ENCODE results near the gene WDR35.

Gene WDR35

GRCh38 chr2:19866771-19867170 is 123.1 kb downstream of the WDR35 start:
- DNase-seq, result no peak

- no peak for DNase-seq
Measured at GRCh38 chr2:19865151-19865550, 124.8 kb downstream of the WDR35 start.

- DNase-seq, result no peak
Measured at GRCh38 chr2:19864381-19864780, 125.5 kb downstream of the WDR35 start.

- DNase-seq, result peak; percentile 89
Measured at GRCh38 chr2:19863303-19864041, 126.4 kb downstream of the WDR35 start.

GRCh38 chr2:19861813-19862212 is 128.1 kb downstream of the WDR35 start:
- DNase-seq, result no peak
